Measurements from ENCODE around the gene GAL3ST3.

- TF ChIP-seq EZH2 (IDR thresholded peaks at IDR 0.05; ENCODE audit: low read length) (no peak), CTCF (optimal IDR thresholded peaks at IDR 0.05 in 1 of 3, IDR thresholded peaks at IDR 0.05 in 1 of 3, conservative IDR thresholded peaks at IDR 0.05 in 1 of 3; ENCODE audit: extremely low read depth in 1 of 3, insufficient read depth in 2 of 3, low read length in 3 of 3) (no peak)
Observed at GRCh38 chr11:66063900-66064299, 14.9 kb upstream of the GAL3ST3 start.

Measured in keratinocyte (primary cell).